ENCODE results near the gene PYGO1.
"Not testable (repeated sequence)": the region's sequence is repeated elsewhere in the genome, so short reads cannot be mapped to it uniquely, and the experiment has no call there.

Gene PYGO1

GRCh38 chr15:55499151-55499550 is 89.0 kb downstream of the PYGO1 start:
- no peak for DNase-seq

- DNase-seq = peak; percentile 71
Observed at GRCh38 chr15:55498109-55498938, 89.8 kb downstream of the PYGO1 start.

GRCh38 chr15:55496716-55497115 is 91.4 kb downstream of the PYGO1 start:
- no peak for DNase-seq

- no peak for DNase-seq
Observed at GRCh38 chr15:55494931-55495330, 93.2 kb downstream of the PYGO1 start.

- DNase-seq = not testable (repeated sequence)
Observed at GRCh38 chr15:55488952-55489600, 99.1 kb downstream of the PYGO1 start.

Data from activated naive CD4-positive, alpha-beta T cell treated with Interleukin-2 at 50 U/mL for 16 hours (primary cell).